GM19193 (cell line): Measurements from ENCODE around the gene CHD2.

Source experiments
- POLR2A ChIP-seq: IDR thresholded peaks from 4 replicates; pipeline ENCODE4 v1.6.1; 2011; ENCODE audit not compliant: insufficient read depth, insufficient read length; ENCODE audit errors: extremely low read depth

Gene CHD2

DNA sequence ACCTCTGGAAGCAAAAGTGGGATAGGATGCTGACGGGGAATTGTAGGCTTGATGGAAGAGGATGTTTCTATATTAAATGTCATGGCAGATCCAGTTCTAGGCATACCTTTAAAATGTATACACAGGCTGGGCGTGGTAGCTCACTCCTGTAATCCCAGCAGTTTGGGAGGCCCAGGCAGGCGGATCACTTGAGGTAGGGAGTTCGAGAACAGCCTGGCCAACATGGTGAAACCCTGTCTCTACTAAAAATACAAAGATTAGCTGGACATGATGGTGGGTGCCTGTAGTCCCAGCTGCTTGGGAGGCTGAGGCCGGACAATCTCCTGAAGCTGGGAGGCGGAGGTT, 8.6 kb downstream of the CHD2 start:
- TF ChIP-seq POLR2A, result no peak

DNA sequence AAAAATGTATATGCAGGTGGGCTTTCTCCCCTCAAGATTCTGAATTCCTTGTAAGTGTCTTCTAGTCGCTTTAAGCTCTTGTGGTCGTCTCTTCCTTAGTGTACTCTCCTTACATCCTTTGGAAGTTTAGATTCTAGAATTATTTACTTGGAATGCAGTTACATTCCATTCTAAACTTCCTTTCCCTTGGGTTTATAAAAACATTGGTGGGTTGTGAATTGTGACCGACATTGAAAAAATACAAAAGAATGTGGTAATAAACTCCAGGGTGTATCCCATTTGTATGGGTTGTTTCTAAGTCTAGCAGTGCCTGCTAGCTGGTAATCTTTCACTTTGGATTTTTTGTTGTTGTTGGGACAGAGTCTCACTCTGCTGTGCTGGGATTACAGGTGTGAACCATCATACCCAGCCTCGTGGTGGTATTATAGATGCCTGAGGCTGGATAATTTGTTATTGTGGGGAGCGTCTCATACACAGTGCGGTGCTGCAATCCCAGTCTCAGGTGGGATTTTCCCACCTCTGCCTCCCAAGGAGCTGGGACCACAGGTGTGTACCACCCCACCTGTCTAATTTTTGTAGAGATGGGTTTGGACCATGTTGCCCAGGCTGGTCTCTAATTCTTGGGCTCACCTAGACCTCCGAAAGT, 9.1 kb downstream of the CHD2 start:
- TF ChIP-seq POLR2A, result no peak

DNA sequence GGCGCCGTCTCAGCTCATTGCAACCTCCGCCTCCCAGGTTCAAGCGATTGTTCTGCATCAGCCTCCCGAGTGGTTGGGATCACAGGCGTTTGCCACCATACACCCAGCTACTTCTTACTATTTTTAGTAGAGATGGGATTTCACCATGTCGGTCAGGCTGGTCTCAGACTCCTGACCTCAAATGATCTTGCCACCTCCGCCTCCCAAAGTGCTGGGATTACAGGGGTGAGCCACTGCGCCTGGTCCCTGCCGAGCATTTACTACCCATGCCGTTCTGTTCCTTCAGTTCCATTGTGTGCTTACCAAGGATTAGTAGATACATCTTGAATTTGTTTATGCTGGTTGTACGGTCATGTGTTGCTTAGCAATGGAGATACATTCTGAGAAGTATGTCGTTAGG, 10.3 kb downstream of the CHD2 start:
- no peak for TF ChIP-seq POLR2A

DNA sequence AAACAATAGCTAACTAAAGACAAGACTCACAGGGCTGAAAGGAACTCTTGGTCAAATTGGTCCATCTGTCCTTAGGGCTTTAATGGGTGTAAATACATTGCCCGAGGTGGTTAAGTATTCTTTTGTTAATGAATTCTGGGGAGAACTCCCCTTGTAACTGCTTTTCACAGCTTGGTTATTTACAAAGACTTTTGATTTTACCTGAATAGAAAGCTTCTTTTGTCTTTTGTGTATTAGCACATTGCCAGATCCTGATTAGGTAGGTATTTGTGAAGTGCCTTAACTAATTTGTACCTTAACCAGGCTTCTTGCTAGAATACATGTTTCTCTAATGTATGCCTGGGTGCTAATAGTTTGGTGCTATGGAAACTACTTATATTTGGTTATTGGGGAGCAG, 14.0 kb downstream of the CHD2 start:
- no peak for TF ChIP-seq POLR2A

DNA sequence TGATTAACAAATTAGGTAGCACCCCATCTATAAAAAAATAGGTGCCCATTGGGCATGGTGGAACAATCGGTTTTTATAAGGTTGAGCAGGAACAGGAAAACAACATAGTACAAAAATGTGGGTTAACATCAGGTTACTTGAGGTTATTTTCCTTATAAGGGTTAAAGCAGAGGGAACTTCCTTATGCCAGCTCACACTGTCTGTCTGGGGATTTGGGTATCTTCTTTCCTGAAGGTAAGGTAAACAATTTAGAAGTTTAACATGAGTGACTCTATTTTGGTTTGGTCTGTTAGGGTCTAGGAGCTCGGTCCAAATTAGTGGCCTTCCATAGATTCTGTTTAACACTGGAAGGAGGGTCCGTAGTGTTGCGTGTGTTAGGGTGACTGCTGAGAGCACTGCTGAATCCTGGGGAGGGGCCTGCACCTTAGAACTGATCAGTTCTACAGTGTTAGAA, 14.7 kb downstream of the CHD2 start:
- no peak for TF ChIP-seq POLR2A

DNA sequence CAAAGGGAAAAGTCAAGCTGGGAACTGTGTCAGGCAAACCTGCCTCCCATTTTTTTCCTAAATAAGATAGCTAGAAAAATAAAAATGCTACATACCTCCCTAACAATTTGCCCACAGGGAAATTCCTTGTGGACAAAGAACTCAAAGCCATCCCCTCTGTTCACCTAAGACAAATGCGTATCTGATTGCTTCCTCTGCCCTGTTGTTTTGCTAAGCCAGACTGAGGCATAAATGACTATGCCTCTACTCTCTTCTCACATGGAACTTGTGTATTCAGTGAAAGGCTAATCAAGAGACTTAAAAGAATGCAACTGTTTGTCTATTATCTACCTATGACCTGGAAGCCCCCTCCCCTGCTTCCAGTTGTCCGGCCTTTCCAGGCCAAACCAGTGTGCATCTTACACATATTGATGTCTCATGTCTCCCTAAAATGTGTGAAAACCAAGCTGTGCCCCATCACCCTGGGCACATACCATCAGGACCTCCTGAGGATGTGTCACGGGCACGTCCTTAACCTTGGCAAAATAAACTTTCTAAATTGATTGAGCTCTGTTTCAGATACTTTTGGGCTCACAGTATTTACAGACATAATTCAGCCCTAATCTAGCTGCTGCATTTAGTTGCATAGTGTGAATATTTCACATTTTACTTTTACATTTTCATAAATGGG, 15.8 kb downstream of the CHD2 start:
- no peak for TF ChIP-seq POLR2A

DNA sequence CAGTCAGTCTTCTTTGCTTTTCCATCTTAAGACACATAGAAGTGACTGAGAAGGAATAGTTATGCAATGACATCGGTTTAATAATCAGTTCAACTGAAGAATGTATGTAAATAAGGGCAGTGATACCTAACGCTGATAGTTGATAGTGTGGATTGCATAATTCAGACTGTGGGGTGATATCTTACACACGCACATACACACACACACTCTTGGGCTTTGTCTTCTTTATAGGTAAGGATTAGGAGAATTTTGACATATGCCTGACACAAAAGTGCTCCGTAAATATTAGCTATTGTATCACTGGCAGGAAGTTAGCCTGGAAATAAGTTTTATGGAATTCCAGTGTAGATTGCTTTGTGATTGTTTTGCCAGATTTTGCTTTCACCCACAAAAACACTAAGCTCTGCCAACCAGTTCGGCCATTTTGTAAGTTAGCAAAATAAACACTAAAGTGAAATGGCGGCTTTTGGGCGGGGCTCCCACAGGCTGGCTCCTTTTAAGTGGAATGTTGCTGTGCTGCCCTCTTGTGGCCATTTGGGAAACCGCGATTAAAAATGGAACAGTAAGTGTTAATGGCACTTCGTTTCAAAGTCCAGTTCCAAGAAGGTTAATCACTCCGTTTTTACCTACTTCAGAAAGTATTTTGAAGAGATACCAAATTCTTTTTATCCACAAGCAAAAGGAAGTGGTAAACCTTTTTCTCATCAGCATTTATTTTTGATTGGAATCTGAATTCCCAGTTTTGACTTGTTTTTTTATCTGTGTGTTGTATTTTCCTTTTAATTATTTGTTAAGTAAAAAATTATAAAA, 17.7 kb downstream of the CHD2 start:
- no peak for TF ChIP-seq POLR2A

DNA sequence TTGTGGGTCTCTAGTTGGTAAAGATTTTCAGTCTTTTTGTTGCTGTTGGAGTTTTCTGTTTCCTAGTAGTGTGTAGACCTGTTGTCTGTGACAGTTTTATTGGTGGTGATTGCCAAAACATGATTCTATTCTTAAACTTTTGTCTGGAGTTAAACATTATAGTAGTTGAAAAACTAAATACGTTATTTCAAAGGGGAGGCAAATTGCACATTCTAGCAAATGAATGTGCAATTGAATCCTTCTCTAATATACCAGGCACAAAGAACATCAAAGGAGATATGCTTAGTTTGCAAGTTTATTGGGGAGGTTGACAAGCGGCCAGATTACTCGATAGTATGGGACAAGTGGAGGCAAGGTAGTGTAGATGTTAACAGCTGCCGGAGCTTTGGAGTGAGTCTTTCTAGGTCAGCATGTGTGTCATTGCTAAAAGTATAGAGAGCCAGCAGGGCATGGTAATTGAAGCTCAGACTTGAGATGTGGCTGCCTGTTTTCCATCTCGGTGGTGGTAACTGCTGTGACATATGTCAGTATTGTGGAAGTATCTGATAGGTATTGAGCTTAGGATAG, 20.6 kb downstream of the CHD2 start:
- no peak for TF ChIP-seq POLR2A

DNA sequence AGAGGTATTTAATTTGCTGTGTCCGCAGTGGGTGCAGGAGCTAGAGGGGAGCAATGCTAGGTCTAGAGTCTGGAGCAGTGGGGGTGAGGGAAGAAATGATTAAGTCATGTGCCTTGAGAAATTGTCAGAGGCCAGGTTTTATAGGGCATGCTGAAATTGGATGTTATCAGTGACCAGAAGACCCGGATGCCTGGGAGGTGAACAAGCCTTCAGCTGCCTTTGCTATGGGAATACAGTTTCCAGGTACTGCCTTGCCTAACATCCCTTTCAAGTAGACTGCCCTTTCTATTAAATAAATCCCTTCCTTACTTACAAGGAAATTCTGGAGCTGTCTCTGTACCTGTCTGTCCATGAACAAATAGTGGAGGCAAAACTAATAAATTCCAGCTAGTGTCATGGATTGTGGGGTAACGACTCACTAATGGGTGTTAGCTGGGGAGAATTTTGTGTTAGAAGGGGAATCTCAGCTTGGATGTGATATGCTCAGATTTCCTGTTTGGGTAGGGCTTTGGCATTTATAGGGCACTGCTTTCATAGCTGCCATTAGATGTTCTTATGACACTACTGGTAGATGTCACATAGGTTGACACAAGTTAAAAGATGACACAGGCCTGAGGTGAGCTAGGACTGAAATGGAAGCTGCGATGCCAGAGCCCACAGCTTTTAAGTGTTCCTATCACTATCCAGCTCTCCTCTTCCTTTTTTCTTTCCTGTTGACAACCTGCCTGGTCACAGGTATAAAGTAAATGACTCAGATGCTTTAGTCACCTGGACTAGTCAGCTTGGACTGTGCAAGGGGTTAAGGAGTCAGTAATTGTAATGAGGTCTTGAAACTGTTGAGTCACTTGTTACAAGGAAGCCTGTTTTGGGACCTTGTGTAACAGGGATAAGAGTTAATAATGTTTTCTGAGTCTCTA, 21.3 kb downstream of the CHD2 start:
- TF ChIP-seq POLR2A, result no peak

DNA sequence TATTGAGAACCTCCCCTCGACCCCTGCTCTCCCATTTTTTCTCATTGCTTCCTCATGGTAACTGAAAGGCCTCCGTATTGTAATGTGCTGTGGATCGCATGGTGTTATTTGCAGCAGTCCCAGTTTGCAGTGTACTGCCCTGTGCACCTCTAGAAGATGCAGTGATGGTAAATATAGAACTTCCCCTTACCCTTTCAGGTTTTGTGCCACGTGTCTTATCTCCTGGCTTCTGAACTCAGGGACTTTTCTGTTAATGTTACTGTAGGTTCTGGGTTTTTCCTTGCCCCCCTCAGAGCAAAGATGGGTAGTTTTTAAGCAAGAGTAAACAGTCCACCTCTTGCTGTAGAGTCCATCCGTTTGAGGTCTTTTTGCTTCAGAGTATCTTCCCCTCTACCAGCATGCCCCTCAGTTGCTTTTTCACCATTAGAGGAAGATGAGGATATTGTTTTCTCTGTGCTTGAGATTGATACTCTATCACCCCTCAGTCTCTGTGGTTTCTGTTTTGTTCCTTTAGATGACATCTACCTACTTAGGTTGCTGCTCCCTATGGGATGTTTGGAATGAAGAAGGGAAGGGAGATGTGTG, 22.4 kb downstream of the CHD2 start:
- TF ChIP-seq POLR2A, result no peak

DNA sequence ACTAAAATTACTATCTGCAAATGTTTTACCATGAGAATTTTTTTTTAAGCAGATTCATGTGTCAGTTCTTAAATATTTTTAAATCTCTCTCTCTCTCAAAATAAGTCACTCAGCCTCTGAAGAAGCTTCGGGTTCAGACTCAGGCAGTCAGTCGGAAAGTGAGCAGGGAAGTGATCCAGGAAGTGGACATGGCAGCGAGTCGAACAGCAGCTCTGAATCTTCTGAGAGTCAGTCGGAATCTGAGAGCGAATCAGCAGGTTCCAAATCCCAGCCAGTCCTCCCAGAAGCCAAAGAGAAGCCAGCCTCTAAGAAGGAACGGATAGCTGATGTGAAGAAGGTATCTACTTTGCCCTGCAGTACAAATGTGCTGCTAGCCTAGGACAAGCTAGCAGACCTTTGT, 24.1 kb downstream of the CHD2 start:
- no peak for TF ChIP-seq POLR2A

DNA sequence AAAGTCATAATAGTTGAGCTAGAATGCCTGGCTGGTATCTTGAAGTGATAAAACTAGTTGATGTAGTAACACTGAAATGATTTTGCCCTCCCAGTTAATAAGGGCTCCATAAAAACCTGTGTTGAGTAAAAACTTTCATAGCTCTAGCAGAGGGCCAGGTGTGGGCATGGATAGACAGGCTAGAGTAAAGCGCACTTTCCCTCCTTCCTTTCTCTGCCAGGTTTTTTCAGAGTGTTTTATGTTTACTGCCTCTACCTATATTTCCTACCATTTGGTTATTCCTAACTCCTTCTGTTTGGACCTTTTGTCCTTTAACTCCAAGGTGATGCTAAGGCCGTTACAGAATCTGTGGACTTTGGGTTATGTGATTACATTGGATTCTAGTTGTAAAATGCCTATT, 25.3 kb downstream of the CHD2 start:
- no peak for TF ChIP-seq POLR2A

DNA sequence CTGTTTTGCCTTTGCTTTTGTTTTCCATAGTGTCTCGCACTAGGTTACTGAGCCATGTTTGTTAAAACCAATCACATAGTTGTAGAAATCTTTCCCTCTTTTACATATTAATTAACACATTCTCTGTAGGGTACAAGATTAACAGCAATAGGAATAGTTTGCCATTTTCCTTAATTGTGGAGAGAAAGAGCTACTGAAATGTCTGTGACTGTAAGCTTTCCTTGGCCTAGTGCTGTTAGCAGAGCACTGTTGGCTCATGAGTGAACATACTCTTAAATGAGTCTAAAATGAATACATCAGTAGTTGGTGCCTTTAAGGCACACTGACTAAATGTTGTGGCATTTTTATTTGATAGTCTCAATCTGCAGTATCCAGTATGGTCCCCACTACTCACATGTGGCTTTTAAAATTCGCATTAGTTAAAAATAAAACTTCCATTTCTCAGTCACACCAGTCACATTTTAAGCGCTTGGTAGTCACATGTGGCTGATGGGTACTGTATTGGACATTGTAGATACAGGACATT, 28.2 kb downstream of the CHD2 start:
- no peak for TF ChIP-seq POLR2A

DNA sequence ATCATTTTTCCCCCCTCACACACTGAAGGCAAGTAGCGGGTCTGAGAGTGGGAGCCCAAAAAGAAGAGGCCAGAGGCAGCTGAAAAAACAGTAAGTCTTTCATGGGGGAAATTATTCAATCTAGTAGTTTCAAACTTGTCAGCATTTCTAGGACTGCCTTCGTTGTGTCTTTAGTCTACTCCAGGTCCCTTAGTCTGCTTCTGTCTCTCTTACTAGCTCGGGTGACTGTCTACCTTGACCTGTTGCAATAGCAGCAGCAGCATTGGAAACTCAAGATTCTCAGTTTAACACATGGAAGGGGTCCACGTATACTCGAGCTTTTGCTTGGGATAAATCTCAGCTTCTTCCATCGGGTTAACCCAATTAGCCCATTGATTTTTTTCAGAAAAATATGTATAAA, 28.9 kb downstream of the CHD2 start:
- TF ChIP-seq POLR2A, result no peak
